ENCODE results near the gene TMEM80. TPM values are rescaled to one million over a fixed set of nuclear protein-coding genes. Genes with fewer than 3 reads are reported as not detected.

TMEM80 gene
- total and polyA plus RNA-seq, 2 of the 8 experiments (the other 6 are each of a cell fraction or from before 2014, with no cell fraction given), result 8.0 to 16.3 TPM

GRCh38 chr11:703506-703905, 7.9 kb downstream of the TMEM80 start:
- H3K27ac ChIP-seq (ENCODE audit: low read depth, low read length), result no peak overlapping the region
- no peaks in the 10 kb centered on the region for H3K79me2 ChIP-seq (ENCODE audit: control insufficient read depth in 1 of 2, insufficient read depth in 2 of 2, low read length in 2 of 2)
- H4K91ac ChIP-seq (replicated peaks; ENCODE audit: insufficient read length, low read length), result no peak overlapping the region
- H3K56ac ChIP-seq (replicated peaks; ENCODE audit: insufficient read length, low read depth, low read length), result no peak overlapping the region
- H3K9me3 ChIP-seq (ENCODE audit: insufficient read depth in 2 of 2, low read depth in 1 of 2, low read length in 1 of 2), result no peaks in the 10 kb centered on the region
- H2BK12ac ChIP-seq (ENCODE audit: low read depth, low read length), result no peak overlapping the region
- no peak overlapping the region for H3K4me2 ChIP-seq (ENCODE audit: insufficient read depth in 1 of 2, low read depth in 2 of 2, low read length in 2 of 2)
- ChIA-PET CTCF (ENCODE audit: partially characterized antibody) (interaction anchor here (0.6 to 1.7 kb wide), 6 partner anchors 20 to 72 kb away, joined by 3 to 6 read pairs (median 4); no protein-coding TSS in a partner anchor), POLR2A (ENCODE audit: partially characterized antibody) (interaction anchor here (0.9 to 2.4 kb wide), 9 partner anchors 8 to 121 kb away, joined by 3 to 6 read pairs (median 4); partner anchors contain the start of genes CEND1, DEAF1, TALDO1 and TMEM80)
- H3K4ac ChIP-seq (replicated peaks; ENCODE audit: insufficient read length, low read depth, low read length), result no peak overlapping the region
- H3K9ac ChIP-seq (replicated peaks in 1 of 4; ENCODE audit: extremely low read depth in 1 of 4, low read depth in 3 of 4, low read length in 3 of 4), result no peak overlapping the region
- no peak overlapping the region for H2BK15ac ChIP-seq (ENCODE audit: low read length)
- no peak overlapping the region for H2AK5ac ChIP-seq (ENCODE audit: low read depth, low read length)
- no peak overlapping the region for H4K5ac ChIP-seq (ENCODE audit: insufficient read length, low read depth, low read length)
- no peak overlapping the region for H2BK120ac ChIP-seq (replicated peaks; ENCODE audit: low read depth, low read length)
- TF ChIP-seq POLR2AphosphoS5 (IDR thresholded peaks at IDR 0.05; ENCODE audit: low read depth, low read length) (no peak), TEAD4 (IDR thresholded peaks at IDR 0.05; ENCODE audit: low read depth, low read length) (no peak), CREB1 (IDR thresholded peaks at IDR 0.05) (no peak), NANOG (IDR thresholded peaks at IDR 0.05; ENCODE audit: insufficient read depth, low read depth, low read length, poor library complexity, severe bottlenecking) (no peak), ASH2L (IDR thresholded peaks at IDR 0.05; ENCODE audit: low read length) (no peak), CBX5 (IDR thresholded peaks at IDR 0.05; ENCODE audit: low read depth, low read length) (no peak), MAX (IDR thresholded peaks at IDR 0.05) (no peak), EZH2 (IDR thresholded peaks at IDR 0.05; ENCODE audit: low read depth, low read length, severe bottlenecking) (no peak)
- peaks cover 0 to 33% (median 26%) of the 10 kb centered on the region in 4 experiments; a peak in 6 of 7 replicates for H3K4me1 ChIP-seq (replicated peaks in 1 of 4; ENCODE audit: control insufficient read depth in 3 of 4, insufficient read depth in 4 of 4, low read length in 3 of 4)
- no peak overlapping the region; the same call in 1 of the 2 replicates for H4K8ac ChIP-seq (ENCODE audit: extremely low read depth, insufficient read depth, low read length)
- H2BK20ac ChIP-seq (ENCODE audit: low read length), result no peak overlapping the region
- H2AFZ ChIP-seq (ENCODE audit: low read length), result no peak overlapping the region
- WGBS, 2 experiments (ENCODE audit: extremely low coverage in 1 of 2, insufficient coverage in 1 of 2, insufficient read length in 1 of 2, insufficient replicate concordance in 2 of 2, low coverage in 1 of 2, low lambda C conversion rate in 2 of 2, missing lambda C conversion rate in 1 of 2), result 92% methylated on average over 9 of the region's 9 CpGs; no CpG with 5 or more reads in 1 of the 2 experiments
- H2BK5ac ChIP-seq (ENCODE audit: low read depth, low read length), result no peak overlapping the region
- H4K20me1 ChIP-seq (replicated peaks in 1 of 2; ENCODE audit: control insufficient read depth in 1 of 2, insufficient read depth in 2 of 2, low read length in 2 of 2), result peaks cover 1 to 3% of the 10 kb centered on the region in 2 experiments
- H3K23ac ChIP-seq (ENCODE audit: insufficient read length), result no peak overlapping the region
- H3K23me2 ChIP-seq (ENCODE audit: low read depth, low read length), result peaks cover 8% of the 10 kb centered on the region; the same call in 1 of the 2 replicates
- H3K14ac ChIP-seq (ENCODE audit: insufficient read length), result no peak overlapping the region
- H3K4me3 ChIP-seq (ENCODE audit: extremely low read depth in 1 of 4, insufficient read depth in 2 of 4, low read depth in 3 of 4, low read length in 4 of 4), result no peak overlapping the region
- H3K79me1 ChIP-seq (ENCODE audit: low read depth, low read length), result no peaks in the 10 kb centered on the region
- H3K36me3 ChIP-seq (ENCODE audit: control insufficient read depth in 2 of 4, insufficient read depth in 4 of 4, low read length in 3 of 4), result no peaks in the 10 kb centered on the region
- H3K18ac ChIP-seq (ENCODE audit: extremely low read depth, low read length), result no peak overlapping the region; the same call in 1 of the 2 replicates
- FAIRE-seq, result no peak
- no peak for DNase-seq (ENCODE audit: low read depth in 1 of 2, low spot score in 2 of 2)
- no peaks in the 10 kb centered on the region for H3K27me3 ChIP-seq (replicated peaks in 1 of 4; ENCODE audit: control insufficient read depth in 3 of 4, extremely low read depth in 1 of 4, insufficient read depth in 3 of 4, low read length in 3 of 4)
